Suprapubic skin (tissue), 4 donors: Measurements from ENCODE around the gene CORO1A.
"Not testable (repeated sequence)": the region's sequence is repeated elsewhere in the genome, so short reads cannot be mapped to it uniquely, and the experiment has no call there.

Experiments used
- CTCF ChIP-seq, 2 donors: fragments of 200-600 bp in 1 of 2; fragments of 450-650 bp in 1 of 2; sonication (generic) in 1 of 2; IDR thresholded peaks; one replicate each; pipeline ENCODE4 v1.5.1; 2016 to 2019; ENCODE audit warnings: antibody characterized with exemption in 2 of 2, mild to moderate bottlenecking in 1 of 2, moderate library complexity in 1 of 2
- EP300 ChIP-seq: sonication (generic); formaldehyde crosslinking; IDR thresholded peaks from one replicate; pipeline ENCODE4 v1.6.1; 2017; ENCODE audit warnings: antibody characterized with exemption
- POLR2A ChIP-seq, 2 donors: fragments of 450-650 bp; IDR thresholded peaks; one replicate each; pipeline ENCODE4 v1.6.1; 2017; ENCODE audit warnings: antibody characterized with exemption in 2 of 2, mild to moderate bottlenecking in 2 of 2, moderate library complexity in 2 of 2
- POLR2AphosphoS5 ChIP-seq, 3 donors: sonication (generic); formaldehyde crosslinking; IDR thresholded peaks; one replicate each; pipeline ENCODE4 v1.6.1; 2017; ENCODE audit warnings: antibody characterized with exemption in 3 of 3

- TF ChIP-seq CTCF (IDR thresholded peaks at IDR 0.05); POLR2A (IDR thresholded peaks at IDR 0.05); EP300; POLR2AphosphoS5 (IDR thresholded peaks at IDR 0.05): not testable (repeated sequence)
Observed at GRCh38 chr16:30191158-30191557, 7.8 kb downstream of the CORO1A start.
